A673 (cell line): ENCODE data around the gene FRAT1. TPM values are rescaled to one million over a fixed set of nuclear protein-coding genes. Genes with fewer than 3 reads are reported as not detected.

ENCODE experiments used
- BruUV-seq: library from RNA; stranded (reverse); fragments of 400-500 nt; replicated peaks from 2 replicates; lab custom pipeline; 2021; lab: Mats Ljungman, UMichigan
- CTCF ChIA-PET: fragments of 300-600 bp; sonication (Branson Sonifier 250); formaldehyde crosslinking; loops from one replicate; lab custom pipeline; 2022; ENCODE audit warnings: antibody characterized with exemption; lab: Charles Lee
- POLR2A ChIA-PET: fragments of 300-600 bp; sonication (Branson Sonifier 250); formaldehyde crosslinking; loops from one replicate; lab custom pipeline; 2022; ENCODE audit warnings: antibody characterized with exemption; ENCODE audit not compliant: low non-redundant PET; lab: Charles Lee
- DNase-seq: peaks from one replicate; pipeline ENCODE4 v3.0.0-alpha.2; 2015; ENCODE audit warnings: low spot score
- H3K27ac ChIP-seq: fragments of 200-600 bp; sonication (generic); 2 replicates; pipeline ENCODE4 v1.5.1; 2016; ENCODE audit warnings: mixed run types, low read depth, mild to moderate bottlenecking, mixed read lengths, antibody characterized with exemption, low read length; ENCODE audit not compliant: poor library complexity, severe bottlenecking
- H3K27me3 ChIP-seq: fragments of 200-600 bp; sonication (generic); replicated peaks from 2 replicates; pipeline ENCODE4 v1.6.1; 2017; ENCODE audit warnings: mixed run types, low read depth, mild to moderate bottlenecking, mixed read lengths, antibody characterized with exemption, low read length; ENCODE audit not compliant: insufficient read depth, poor library complexity
- H3K36me3 ChIP-seq: fragments of 200-600 bp; sonication (generic); 2 replicates; pipeline ENCODE4 v1.6.1; 2016; ENCODE audit warnings: mixed run types, mild to moderate bottlenecking, mixed read lengths, antibody characterized with exemption, low read length; ENCODE audit not compliant: insufficient read depth, poor library complexity, severe bottlenecking
- H3K4me1 ChIP-seq: fragments of 200-600 bp; sonication (generic); 2 replicates; pipeline ENCODE4 v1.6.1; 2017; ENCODE audit warnings: mixed run types, mild to moderate bottlenecking, mixed read lengths, antibody characterized with exemption, low read length; ENCODE audit not compliant: insufficient read depth, poor library complexity, severe bottlenecking
- H3K4me3 ChIP-seq: fragments of 200-600 bp; sonication (generic); 2 replicates; pipeline ENCODE4 v1.5.1; 2016; ENCODE audit warnings: low read depth, mixed run types, mild to moderate bottlenecking, mixed read lengths, low read length; ENCODE audit not compliant: poor library complexity, severe bottlenecking
- H3K9me3 ChIP-seq: fragments of 200-600 bp; sonication (generic); 2 replicates; pipeline ENCODE4 v1.6.1; 2016; ENCODE audit warnings: mixed run types, low read depth, mild to moderate bottlenecking, mixed read lengths, antibody characterized with exemption, low read length; ENCODE audit not compliant: poor library complexity, severe bottlenecking
- EZH2 ChIP-seq: fragments of 200-600 bp; sonication (generic); IDR thresholded peaks from 2 replicates; pipeline ENCODE4 v1.6.1; 2017; ENCODE audit warnings: borderline replicate concordance, low read depth, mild to moderate bottlenecking, mixed read lengths, antibody characterized with exemption, low read length; ENCODE audit not compliant: poor library complexity, severe bottlenecking
- intact Hi-C: fragments of 100-400 bp; cut with micrococcal nuclease; formaldehyde crosslinking; loops from one replicate; pipeline ENCODE4 v1.10.0; 2022; ENCODE audit not compliant: unreplicated experiment
- total RNA-seq: library from RNA; stranded (reverse); gene quantifications from 2 replicates; pipeline ENCODE4 v1.2.3, GENCODE V29; 2021
- TF ChIP-seq, protein P1 (sequence below): fragments of 300-800, 200-600 bp; sonication (generic); conservative IDR thresholded peaks from 2 replicates; pipeline ENCODE4 v1.5.1; 2017; ENCODE audit warnings: low read depth, mild to moderate bottlenecking, antibody characterized with exemption, low read length, moderate library complexity, mixed read lengths

Gene FRAT1
- total RNA-seq, 1 experiment from 2014 or later = 0.45 TPM

DNA sequence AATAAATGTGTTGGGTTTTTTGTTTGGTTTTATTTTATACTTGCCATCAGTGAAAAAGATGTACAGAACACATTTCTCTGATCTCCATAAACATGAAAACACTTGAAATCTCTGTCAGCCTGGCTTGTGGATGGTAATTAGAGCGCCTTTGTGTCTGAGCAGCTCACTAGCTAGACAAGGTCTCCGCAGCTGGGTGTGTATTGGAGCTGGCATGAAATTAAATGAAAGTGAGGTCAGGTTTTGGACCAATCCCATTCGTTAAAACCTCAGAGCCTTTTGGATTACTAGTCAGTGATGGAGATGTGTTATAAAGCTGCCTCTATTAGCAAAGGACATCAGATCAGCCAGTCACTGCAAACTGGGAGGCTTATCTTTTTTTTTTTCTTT lies 2.7 kb downstream of the FRAT1 start:
- Histone ChIP-seq H3K36me3 (no peaks in the 10 kb centered on the region), H3K27me3 (peaks cover 21% of the 10 kb centered on the region), H3K27ac (no peak overlapping the region), H3K9me3 (no peaks in the 10 kb centered on the region), H3K4me3 (no peak overlapping the region), H3K4me1 (no peaks in the 10 kb centered on the region)
- intact Hi-C loops = no loop called here
- ChIA-PET POLR2A (no interaction called here), CTCF (no interaction called here)
- BruUV-seq = no TSS peak
- DNase-seq = no peak
- TF ChIP-seq, protein P1, sequence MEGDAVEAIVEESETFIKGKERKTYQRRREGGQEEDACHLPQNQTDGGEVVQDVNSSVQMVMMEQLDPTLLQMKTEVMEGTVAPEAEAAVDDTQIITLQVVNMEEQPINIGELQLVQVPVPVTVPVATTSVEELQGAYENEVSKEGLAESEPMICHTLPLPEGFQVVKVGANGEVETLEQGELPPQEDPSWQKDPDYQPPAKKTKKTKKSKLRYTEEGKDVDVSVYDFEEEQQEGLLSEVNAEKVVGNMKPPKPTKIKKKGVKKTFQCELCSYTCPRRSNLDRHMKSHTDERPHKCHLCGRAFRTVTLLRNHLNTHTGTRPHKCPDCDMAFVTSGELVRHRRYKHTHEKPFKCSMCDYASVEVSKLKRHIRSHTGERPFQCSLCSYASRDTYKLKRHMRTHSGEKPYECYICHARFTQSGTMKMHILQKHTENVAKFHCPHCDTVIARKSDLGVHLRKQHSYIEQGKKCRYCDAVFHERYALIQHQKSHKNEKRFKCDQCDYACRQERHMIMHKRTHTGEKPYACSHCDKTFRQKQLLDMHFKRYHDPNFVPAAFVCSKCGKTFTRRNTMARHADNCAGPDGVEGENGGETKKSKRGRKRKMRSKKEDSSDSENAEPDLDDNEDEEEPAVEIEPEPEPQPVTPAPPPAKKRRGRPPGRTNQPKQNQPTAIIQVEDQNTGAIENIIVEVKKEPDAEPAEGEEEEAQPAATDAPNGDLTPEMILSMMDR = no peak
- no peak for TF ChIP-seq EZH2

DNA sequence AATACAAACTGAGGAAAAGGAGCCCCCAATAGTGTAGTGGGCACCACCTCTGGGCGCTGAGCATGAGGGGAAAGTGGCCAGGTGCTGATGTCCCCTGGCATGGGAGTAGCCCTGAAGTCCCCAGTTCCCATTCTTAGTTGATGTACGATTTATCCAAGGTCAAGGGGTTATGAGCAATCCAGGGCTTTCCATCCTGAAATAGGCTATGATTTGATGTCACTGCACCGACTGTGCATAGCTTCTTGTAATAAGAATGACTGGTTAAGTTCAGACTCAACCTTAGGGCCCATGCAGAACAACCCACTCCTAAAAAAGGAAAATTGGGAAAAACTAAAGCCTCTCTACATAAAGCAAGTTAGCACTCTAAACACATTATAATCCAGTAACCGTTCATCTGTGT lies 4.4 kb downstream of the FRAT1 start:
- no peaks in the 10 kb centered on the region for H3K9me3 ChIP-seq
- no peak for TF ChIP-seq EZH2
- TF ChIP-seq, protein P1 = no peak
- intact Hi-C loops = no loop called here
- ChIA-PET CTCF (no interaction called here), POLR2A (no interaction called here)
- no TSS peak for BruUV-seq
- H3K27ac ChIP-seq = no peak overlapping the region
- no peak overlapping the region for H3K4me3 ChIP-seq
- no peaks in the 10 kb centered on the region for H3K36me3 ChIP-seq
- H3K27me3 ChIP-seq = peaks cover 21% of the 10 kb centered on the region
- H3K4me1 ChIP-seq = no peaks in the 10 kb centered on the region
- no peak for DNase-seq

DNA sequence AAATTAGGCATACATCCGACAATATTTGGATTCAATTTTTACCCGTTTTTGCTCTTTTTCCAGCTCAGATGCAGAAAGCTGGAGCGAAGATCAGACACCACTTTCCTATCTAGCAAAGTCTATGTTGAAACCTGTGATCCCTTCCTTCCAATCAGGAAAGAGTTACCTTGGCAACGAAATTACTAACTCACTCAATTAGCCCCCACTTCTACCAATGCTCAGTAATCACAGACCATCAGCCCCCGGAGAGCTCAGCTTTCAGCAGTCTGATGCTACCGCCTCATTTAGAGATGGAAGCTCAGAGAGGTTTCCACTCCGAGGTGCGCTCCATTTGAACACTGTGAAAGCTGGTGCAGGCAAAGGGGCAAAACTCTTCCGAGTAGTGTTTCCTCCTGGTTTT lies 6.7 kb downstream of the FRAT1 start:
- CTCF ChIA-PET = no interaction called here
- no peaks in the 10 kb centered on the region for H3K4me1 ChIP-seq
- BruUV-seq = no TSS peak
- TF ChIP-seq, protein P1 = no peak
- no peak for TF ChIP-seq EZH2
- no peak overlapping the region for H3K4me3 ChIP-seq
- H3K27me3 ChIP-seq = peaks cover 10% of the 10 kb centered on the region
- H3K27ac ChIP-seq = no peak overlapping the region
- POLR2A ChIA-PET = no interaction called here
- no peak for DNase-seq
- H3K9me3 ChIP-seq = no peaks in the 10 kb centered on the region
- intact Hi-C loops = no loop called here
- no peaks in the 10 kb centered on the region for H3K36me3 ChIP-seq
